ENCODE measurements around the gene ATP1A2. TPM values are rescaled to one million over a fixed set of nuclear protein-coding genes. Genes with fewer than 3 reads are reported as not detected.

Gene ATP1A2
- total and polyA plus RNA-seq, 8 donors: 0.31 to 104 (median 10.9) TPM

GRCh38 chr1:160169553-160170399, 54.2 kb downstream of the ATP1A2 start:
- no peaks in the 10 kb centered on the region for H3K36me3 ChIP-seq
- H3K4me3 ChIP-seq: no peak overlapping the region
- H3K27me3 ChIP-seq: peaks cover 0 to 29% (median 0%) of the 10 kb centered on the region in 3 donors
- H3K4me1 ChIP-seq: no peaks in the 10 kb centered on the region
- no peaks in the 10 kb centered on the region for H3K9me3 ChIP-seq
- intact Hi-C loops (cut with DNase I; ENCODE audit: low total_unique reads): loop anchor here (10.0 kb wide), 1 partner anchor 55 kb away; the partner anchor contains the start of gene ATP1A2
- WGBS, 5 donors: 55 to 68% (median 58%) methylated on average over 15 of the region's 15 CpGs
- no peak overlapping the region for H3K27ac ChIP-seq
- TF ChIP-seq CTCF (IDR thresholded peaks at IDR 0.05) (no peak), POLR2A (IDR thresholded peaks at IDR 0.05) (no peak), POLR2AphosphoS5 (IDR thresholded peaks at IDR 0.05) (no peak), EP300 (IDR thresholded peaks at IDR 0.05) (no peak)
- no peak for DNase-seq

- 81 to 94% (median 86%) methylated on average over 4 of the region's 4 CpGs for WGBS, 5 donors
- H3K9me3 ChIP-seq: no peaks in the 10 kb centered on the region
- no peak for DNase-seq
- intact Hi-C loops (cut with DNase I; ENCODE audit: low total_unique reads): loop anchor here (10.0 kb wide), 1 partner anchor 57 kb away; the partner anchor contains the start of gene ATP1A2
- H3K27ac ChIP-seq: no peak overlapping the region
- H3K4me1 ChIP-seq: no peaks in the 10 kb centered on the region
- H3K4me3 ChIP-seq: no peak overlapping the region
- no peaks in the 10 kb centered on the region for H3K36me3 ChIP-seq
- TF ChIP-seq EP300 (IDR thresholded peaks at IDR 0.05) (no peak), POLR2A (IDR thresholded peaks at IDR 0.05) (no peak)
- peaks cover 0 to 28% (median 0%) of the 10 kb centered on the region in 3 donors for H3K27me3 ChIP-seq
Observed at GRCh38 chr1:160171354-160171753, 55.8 kb downstream of the ATP1A2 start.

- Histone ChIP-seq H3K4me1 (no peaks in the 10 kb centered on the region), H3K27me3 (peaks cover 0 to 21% (median 0%) of the 10 kb centered on the region in 3 donors), H3K27ac (no peak overlapping the region), H3K36me3 (no peaks in the 10 kb centered on the region), H3K9me3 (no peaks in the 10 kb centered on the region), H3K4me3 (no peak overlapping the region)
- intact Hi-C loops (cut with DNase I; ENCODE audit: low total_unique reads): loop anchor here (10.0 kb wide), 1 partner anchor 57 kb away; the partner anchor contains the start of gene ATP1A2
- WGBS, 5 donors: 53 to 68% (median 56%) methylated on average over 9 of the region's 9 CpGs
- no peak for DNase-seq
- no peak for TF ChIP-seq POLR2A (IDR thresholded peaks at IDR 0.05)
- no peak for TF ChIP-seq EP300 (IDR thresholded peaks at IDR 0.05)
- TF ChIP-seq POLR2AphosphoS5 (IDR thresholded peaks at IDR 0.05): no peak
- TF ChIP-seq CTCF (IDR thresholded peaks at IDR 0.05): no peak
Observed at GRCh38 chr1:160171980-160172379, 56.4 kb downstream of the ATP1A2 start.

GRCh38 chr1:160177231-160177630, 61.7 kb downstream of the ATP1A2 start:
- TF ChIP-seq POLR2AphosphoS5 (IDR thresholded peaks at IDR 0.05) (no peak), EP300 (IDR thresholded peaks at IDR 0.05) (no peak), POLR2A (IDR thresholded peaks at IDR 0.05) (no peak), CTCF (IDR thresholded peaks at IDR 0.05) (no peak)
- H3K27ac ChIP-seq: no peak overlapping the region
- peaks cover 0 to 9% (median 0%) of the 10 kb centered on the region in 3 donors for H3K27me3 ChIP-seq
- no peak overlapping the region for H3K4me3 ChIP-seq
- H3K9me3 ChIP-seq: no peaks in the 10 kb centered on the region
- no peak for DNase-seq
- no peaks in the 10 kb centered on the region for H3K4me1 ChIP-seq
- intact Hi-C loops (cut with DNase I; ENCODE audit: low total_unique reads): loop anchor here (10.0 kb wide), 1 partner anchor 62 kb away; the partner anchor contains the start of gene ATP1A2
- H3K36me3 ChIP-seq: no peaks in the 10 kb centered on the region
- WGBS, 5 donors: 88 to 95% (median 90%) methylated on average over 2 of the region's 2 CpGs
